ENCODE results near the gene COX19.

Gene COX19

GRCh38 chr7:954330-955238 lies 20.8 kb downstream of the COX19 start, which contains the start of gene ADAP1:
Gene ADAP1 (minus strand): TSS chr7:954680. CDS start chr7:954477, 203 bp downstream.
- H2AFZ ChIP-seq (ENCODE audit: low read depth, low read length): no peak within 1 kb of the TSS
- peaks cover 10% of the 10 kb centered on the region for H3K27me3 ChIP-seq (ENCODE audit: low read depth, low read length)

GRCh38 chr7:953547-954327 lies 21.6 kb downstream of the COX19 start:
- H3K4me2 ChIP-seq (ENCODE audit: low read length): peak overlapping the region; percentile 89
- peak overlapping the region; percentile 68 for H3K9ac ChIP-seq (ENCODE audit: low read length)
- H3K4me3 ChIP-seq (ENCODE audit: low read length): peak overlapping the region; percentile 90
- peaks cover 36% of the 10 kb centered on the region for H3K4me1 ChIP-seq (ENCODE audit: low read length)
- peaks cover 6% of the 10 kb centered on the region for H3K36me3 ChIP-seq (replicated peaks; ENCODE audit: low read depth, low read length)
- no peak overlapping the region for H2AFZ ChIP-seq (ENCODE audit: low read depth, low read length)
- TF ChIP-seq EZH2phosphoT487 (IDR thresholded peaks at IDR 0.05; ENCODE audit: low read depth): no peak
- no peak for TF ChIP-seq CTCF (IDR thresholded peaks at IDR 0.05; ENCODE audit: low read depth, low read length)
- H3K9me3 ChIP-seq (ENCODE audit: insufficient read depth, low read length): no peaks in the 10 kb centered on the region
- no peaks in the 10 kb centered on the region for H4K20me1 ChIP-seq (ENCODE audit: insufficient read depth, low read length)
- no peaks in the 10 kb centered on the region for H3K79me2 ChIP-seq (ENCODE audit: low read length)
- H3K27ac ChIP-seq (ENCODE audit: low read length): no peak overlapping the region
- peaks cover 10% of the 10 kb centered on the region for H3K27me3 ChIP-seq (ENCODE audit: low read depth, low read length)

More at GRCh38 chr7:954330-955238, 20.8 kb downstream of the COX19 start, which contains the start of gene ADAP1:
- Histone ChIP-seq H3K27ac (ENCODE audit: low read length) (no peak within 1 kb of the TSS), H3K9me3 (ENCODE audit: insufficient read depth, low read length) (no peaks in the 10 kb centered on the region), H3K4me1 (ENCODE audit: low read length) (peaks cover 29% of the 10 kb centered on the region), H3K79me2 (ENCODE audit: low read length) (no peaks in the 10 kb centered on the region), H3K4me3 (ENCODE audit: low read length) (peak within 1 kb of the TSS; percentile 90), H3K9ac (ENCODE audit: low read length) (peak within 1 kb of the TSS; percentile 68), H4K20me1 (ENCODE audit: insufficient read depth, low read length) (no peaks in the 10 kb centered on the region), H3K4me2 (ENCODE audit: low read length) (peak within 1 kb of the TSS; percentile 89), H3K36me3 (replicated peaks; ENCODE audit: low read depth, low read length) (no peaks in the 10 kb centered on the region)
- TF ChIP-seq CTCF (IDR thresholded peaks at IDR 0.05; ENCODE audit: low read depth, low read length): no peak

GRCh38 chr7:952548-953441 lies 22.6 kb downstream of the COX19 start:
- H3K4me2 ChIP-seq (ENCODE audit: low read length): peak overlapping the region; percentile 89

More at GRCh38 chr7:952548-953441, 22.6 kb downstream of the COX19 start:
- H3K79me2 ChIP-seq (ENCODE audit: low read length): no peaks in the 10 kb centered on the region
- H3K9ac ChIP-seq (ENCODE audit: low read length): no peak overlapping the region
- peaks cover 10% of the 10 kb centered on the region for H3K27me3 ChIP-seq (ENCODE audit: low read depth, low read length)
- H3K4me1 ChIP-seq (ENCODE audit: low read length): peaks cover 30% of the 10 kb centered on the region
- no peak overlapping the region for H3K27ac ChIP-seq (ENCODE audit: low read length)
- no peaks in the 10 kb centered on the region for H4K20me1 ChIP-seq (ENCODE audit: insufficient read depth, low read length)
- H3K9me3 ChIP-seq (ENCODE audit: insufficient read depth, low read length): no peaks in the 10 kb centered on the region
- TF ChIP-seq EZH2phosphoT487 (IDR thresholded peaks at IDR 0.05; ENCODE audit: low read depth) (no peak), CTCF (IDR thresholded peaks at IDR 0.05; ENCODE audit: low read depth, low read length) (no peak)
- H2AFZ ChIP-seq (ENCODE audit: low read depth, low read length): no peak overlapping the region
- peaks cover 6% of the 10 kb centered on the region for H3K36me3 ChIP-seq (replicated peaks; ENCODE audit: low read depth, low read length)
- H3K4me3 ChIP-seq (ENCODE audit: low read length): peak overlapping the region; percentile 90

All from OCI-LY3 (cell line).